ENCODE data around the gene PCDH9.

PCDH9 gene

DNA sequence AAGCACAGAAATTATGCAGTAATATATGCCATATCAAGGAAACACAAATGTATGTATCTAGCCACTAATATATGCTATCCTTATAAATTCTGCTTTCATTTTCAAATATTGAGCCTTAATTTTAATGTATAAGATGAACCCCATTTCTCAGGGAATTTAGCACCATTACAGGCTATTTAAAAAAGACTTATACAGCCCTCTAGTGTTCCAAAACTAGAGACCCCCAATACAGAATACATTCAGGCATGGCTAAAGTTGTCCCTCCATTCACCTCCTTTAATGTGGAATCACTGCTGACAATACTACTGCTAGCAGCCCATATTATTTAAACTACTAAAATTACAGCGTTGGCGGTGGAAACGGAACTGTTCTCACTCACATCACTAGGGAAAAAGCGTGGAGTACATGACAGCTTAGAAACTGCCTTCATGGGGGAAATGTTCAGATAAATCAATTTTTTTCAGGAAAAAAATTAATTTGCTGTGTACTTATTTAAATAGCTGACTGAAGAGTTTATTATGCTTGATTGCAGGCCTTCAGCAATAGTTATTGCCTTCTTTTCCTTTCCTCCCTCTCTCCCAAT lies 541.0 kb downstream of the PCDH9 start:
- Histone ChIP-seq H3K79me2 (ENCODE audit: insufficient read depth, low read length) (no peaks in the 10 kb centered on the region), H3K27ac (ENCODE audit: low read depth, low read length) (peak overlapping the region; percentile 10; the same call in 1 of the 2 replicates)

GRCh38 chr13:66681403-66681802 lies 548.7 kb downstream of the PCDH9 start:
- H2AFZ ChIP-seq (ENCODE audit: low read depth, low read length, severe bottlenecking) = peak overlapping the region; percentile 59

More for the DNA sequence above, 541.0 kb downstream of the PCDH9 start:
- TF ChIP-seq EZH2phosphoT487 (conservative IDR thresholded peaks at IDR 0.05; ENCODE audit: low read length) = no peak
- TF ChIP-seq CTCF (IDR thresholded peaks at IDR 0.05; ENCODE audit: insufficient read depth, low read length, poor library complexity, severe bottlenecking) = peak; percentile 26
- H4K20me1 ChIP-seq (ENCODE audit: low read depth, low read length) = no peaks in the 10 kb centered on the region
- no peak overlapping the region for H3K4me3 ChIP-seq (ENCODE audit: insufficient read depth, low read length, poor library complexity, severe bottlenecking)
- peak overlapping the region; percentile 61 for H3K4me2 ChIP-seq (ENCODE audit: low read depth, low read length, poor library complexity, severe bottlenecking)
- H3K36me3 ChIP-seq (ENCODE audit: low read length) = no peaks in the 10 kb centered on the region
- H3K9ac ChIP-seq (ENCODE audit: low read length) = peak overlapping the region; percentile 3; the same call in 1 of the 2 replicates
- H3F3A ChIP-seq (ENCODE audit: insufficient read depth) = no peaks in the 10 kb centered on the region; the same call in 1 of the 2 replicates
- no peaks in the 10 kb centered on the region for H3K27me3 ChIP-seq (ENCODE audit: low read length)
- peaks cover 21% of the 10 kb centered on the region; the same call in 1 of the 2 replicates for H3K9me3 ChIP-seq (ENCODE audit: insufficient read depth, low read length)
- H3K9me2 ChIP-seq (replicated peaks; ENCODE audit: insufficient read depth, low read length) = no peaks in the 10 kb centered on the region
- H2AFZ ChIP-seq (ENCODE audit: low read depth, low read length, severe bottlenecking) = no peak overlapping the region

DNA sequence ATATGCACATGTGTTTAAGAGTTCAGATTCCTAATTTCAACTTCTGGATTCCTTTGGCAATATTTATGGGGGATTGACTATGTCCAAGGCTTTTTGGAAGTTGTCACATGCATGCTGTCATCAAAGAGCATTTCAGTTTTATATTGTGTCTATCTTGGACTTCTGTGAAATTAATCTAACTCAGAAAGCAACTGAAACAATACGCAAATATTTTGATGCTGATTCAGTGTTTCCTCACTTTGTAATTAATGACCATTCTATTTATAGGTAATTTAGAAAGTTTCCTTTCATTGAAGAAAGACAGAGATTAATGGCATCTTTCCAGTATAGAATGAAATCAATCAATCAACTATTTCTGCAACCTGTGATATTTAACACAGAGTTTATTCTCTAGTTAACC lies 550.1 kb downstream of the PCDH9 start:
- Histone ChIP-seq H3K27me3 (ENCODE audit: low read length) (no peaks in the 10 kb centered on the region), H3K36me3 (ENCODE audit: low read length) (0 out of 2 replicates have a peak, but pooled peaks cover 5% of the 10 kb centered on the region), H3K4me2 (ENCODE audit: low read depth, low read length, poor library complexity, severe bottlenecking) (no peak overlapping the region), H3K9me2 (replicated peaks; ENCODE audit: insufficient read depth, low read length) (no peaks in the 10 kb centered on the region), H2AFZ (ENCODE audit: low read depth, low read length, severe bottlenecking) (no peak overlapping the region), H3F3A (ENCODE audit: insufficient read depth) (no peaks in the 10 kb centered on the region), H3K9me3 (ENCODE audit: insufficient read depth, low read length) (peaks cover 10% of the 10 kb centered on the region; the same call in 1 of the 2 replicates), H3K4me3 (ENCODE audit: insufficient read depth, low read length, poor library complexity, severe bottlenecking) (no peak overlapping the region), H3K79me2 (ENCODE audit: insufficient read depth, low read length) (no peaks in the 10 kb centered on the region), H3K9ac (ENCODE audit: low read length) (no peak overlapping the region), H3K27ac (ENCODE audit: low read depth, low read length) (no peak overlapping the region), H4K20me1 (ENCODE audit: low read depth, low read length) (no peaks in the 10 kb centered on the region)
- TF ChIP-seq EZH2phosphoT487 (conservative IDR thresholded peaks at IDR 0.05; ENCODE audit: low read length) = no peak
- TF ChIP-seq CTCF (IDR thresholded peaks at IDR 0.05; ENCODE audit: insufficient read depth, low read length, poor library complexity, severe bottlenecking) = no peak

More at GRCh38 chr13:66681403-66681802, 548.7 kb downstream of the PCDH9 start:
- no peak overlapping the region for H3K4me2 ChIP-seq (ENCODE audit: low read depth, low read length, poor library complexity, severe bottlenecking)
- H3K4me3 ChIP-seq (ENCODE audit: insufficient read depth, low read length, poor library complexity, severe bottlenecking) = no peak overlapping the region
- H3K9ac ChIP-seq (ENCODE audit: low read length) = no peak overlapping the region
- no peaks in the 10 kb centered on the region for H3K27me3 ChIP-seq (ENCODE audit: low read length)
- H3K27ac ChIP-seq (ENCODE audit: low read depth, low read length) = no peak overlapping the region
- 0 out of 2 replicates have a peak, but pooled peaks cover 4% of the 10 kb centered on the region for H3K36me3 ChIP-seq (ENCODE audit: low read length)
- no peak for TF ChIP-seq CTCF (IDR thresholded peaks at IDR 0.05; ENCODE audit: insufficient read depth, low read length, poor library complexity, severe bottlenecking)
- TF ChIP-seq EZH2phosphoT487 (conservative IDR thresholded peaks at IDR 0.05; ENCODE audit: low read length) = no peak
- peaks cover 23% of the 10 kb centered on the region; the same call in 1 of the 2 replicates for H3K9me3 ChIP-seq (ENCODE audit: insufficient read depth, low read length)
- no peaks in the 10 kb centered on the region for H3K9me2 ChIP-seq (replicated peaks; ENCODE audit: insufficient read depth, low read length)
- no peaks in the 10 kb centered on the region for H3K79me2 ChIP-seq (ENCODE audit: insufficient read depth, low read length)
- H4K20me1 ChIP-seq (ENCODE audit: low read depth, low read length) = no peaks in the 10 kb centered on the region
- H3F3A ChIP-seq (ENCODE audit: insufficient read depth) = no peaks in the 10 kb centered on the region

All from SU-DHL-6 (cell line).